Activated naive CD4-positive, alpha-beta T cell treated with Interleukin-2 at 50 U/mL for 16 hours (primary cell): ENCODE data around the gene IRF6.

Experiments
- DNase-seq: peaks from one replicate; pipeline ENCODE4 v3.0.0-alpha.2; 2020

The IRF6 gene

GRCh38 chr1:209786146-209786545 lies 19.8 kb downstream of the IRF6 start:
- DNase-seq, result no peak

- DNase-seq, result no peak
These were observed 20.4 kb downstream of the IRF6 start for GRCh38 chr1:209785592-209785991.

GRCh38 chr1:209784265-209785169 lies 21.4 kb downstream of the IRF6 start, which contains the start of gene C1orf74:
C1orf74 (minus strand) TSS chr1:209784559; CDS start chr1:209783634, 925 bp downstream.
- peak; percentile 99 for DNase-seq

- no peak for DNase-seq
These were observed 22.6 kb downstream of the IRF6 start for GRCh38 chr1:209783386-209783785.

GRCh38 chr1:209780268-209780667 lies 25.7 kb downstream of the IRF6 start:
- DNase-seq, result no peak

- DNase-seq, result no peak
These were observed 27.8 kb downstream of the IRF6 start for GRCh38 chr1:209778102-209778501.

GRCh38 chr1:209777587-209777986 lies 28.4 kb downstream of the IRF6 start:
- no peak for DNase-seq

- no peak for DNase-seq
These were observed 30.3 kb downstream of the IRF6 start for GRCh38 chr1:209775678-209776077.

GRCh38 chr1:209774592-209774991 lies 31.4 kb downstream of the IRF6 start:
- no peak for DNase-seq

- no peak for DNase-seq
These were observed 33.8 kb downstream of the IRF6 start for GRCh38 chr1:209772126-209772525.

GRCh38 chr1:209770636-209771415 lies 35.1 kb downstream of the IRF6 start:
- DNase-seq, result no peak

- DNase-seq, result no peak
These were observed 36.0 kb downstream of the IRF6 start for GRCh38 chr1:209769971-209770370.

GRCh38 chr1:209769171-209769904 lies 36.6 kb downstream of the IRF6 start:
- peak; percentile 79 for DNase-seq

- DNase-seq, result peak; percentile 82
These were observed 37.6 kb downstream of the IRF6 start for GRCh38 chr1:209768354-209768774.

- no peak for DNase-seq
These were observed 38.2 kb downstream of the IRF6 start for GRCh38 chr1:209767706-209768105.

GRCh38 chr1:209767096-209767495 lies 38.8 kb downstream of the IRF6 start:
- DNase-seq, result no peak

GRCh38 chr1:209766051-209766450 lies 39.9 kb downstream of the IRF6 start:
- DNase-seq, result no peak

- no peak for DNase-seq
These were observed 44.8 kb downstream of the IRF6 start for GRCh38 chr1:209761011-209761635.

GRCh38 chr1:209759829-209760359 lies 46.0 kb downstream of the IRF6 start:
- no peak for DNase-seq

GRCh38 chr1:209758400-209758799 lies 47.5 kb downstream of the IRF6 start:
- no peak for DNase-seq

GRCh38 chr1:209756615-209757445 lies 49.1 kb downstream of the IRF6 start:
- DNase-seq, result peak; percentile 41
